HepG2 (cell line): ENCODE measurements around the gene NET1. TPM values are rescaled to one million over a fixed set of nuclear protein-coding genes. Genes with fewer than 3 reads are reported as not detected.

Experiments used
- ATAC-seq: fragments of 200-7000 bp; cut with Tn5 transposase; 3 replicates; pipeline ENCODE4 v1.9.1; 2020; ENCODE audit warnings: mild to moderate bottlenecking, moderate library complexity
- BruUV-seq: library from RNA; stranded (reverse); fragments of 400-500 nt; replicated peaks from 2 replicates; lab custom pipeline; 2021; lab: Mats Ljungman, UMichigan
- CTCF ChIA-PET: fragments of 300-600 bp; formaldehyde crosslinking; extraction: SDS; loops from one replicate; lab custom pipeline; 2021; ENCODE audit warnings: low total read pairs, inconsistent platforms, low intra/inter-chr PET ratio; lab: Yijun Ruan, JAX
- POLR2A ChIA-PET: fragments of 350-600 bp; sonication (Branson Sonifier 250); formaldehyde crosslinking; loops from one replicate; lab custom pipeline; 2020; ENCODE audit warnings: antibody characterized with exemption, inconsistent platforms; lab: Yijun Ruan, JAX
- DNase-seq: peaks from one replicate; pipeline ENCODE4 v3.0.0-alpha.2; 2015; ENCODE audit warnings: low spot score
- FAIRE-seq: peaks from 3 replicates; lab custom pipeline; 2011; peaks lifted over from hg19 to GRCh38; lab: Jason Lieb, UNC
- H2AFZ ChIP-seq: one replicate; pipeline ENCODE4 v1.6.1; 2011; ENCODE audit warnings: low read length, inconsistent platforms
- H3K27ac ChIP-seq: fragments of 300-600 bp; 3 replicates; pipeline ENCODE4 v1.8.0; 2011; ENCODE audit warnings: mixed run types, mild to moderate bottlenecking, mixed read lengths, low read length, inconsistent platforms; ENCODE audit not compliant: insufficient read depth; ENCODE audit errors: extremely low read length
- H3K27me3 ChIP-seq, 2 experiments: fragments of 200-600 bp in 1 of 2; 2 replicates in 1 of 2; 3 replicates in 1 of 2; pipeline versions ENCODE4 v1.6.0 to v1.8.0; 2011; ENCODE audit warnings: low read length in 2 of 2, mild to moderate bottlenecking in 2 of 2, moderate library complexity in 2 of 2, inconsistent platforms in 1 of 2; ENCODE audit not compliant: insufficient read depth in 2 of 2, control insufficient read depth in 1 of 2
- H3K36me3 ChIP-seq, 2 experiments: fragments of 200-600 bp in 1 of 2; replicated peaks in 1 of 2; 2 replicates in 1 of 2; 3 replicates in 1 of 2; pipeline versions ENCODE4 v1.5.1 to v1.8.0; 2011; ENCODE audit warnings: low read length in 2 of 2, inconsistent platforms in 1 of 2; ENCODE audit not compliant: insufficient read depth in 2 of 2, control insufficient read depth in 1 of 2
- H3K4me1 ChIP-seq: 2 replicates; pipeline ENCODE4 v1.5.1; 2012; ENCODE audit warnings: low read length, inconsistent platforms; ENCODE audit not compliant: insufficient read depth
- H3K4me2 ChIP-seq: 2 replicates; pipeline ENCODE4 v1.6.0; 2011; ENCODE audit warnings: low read depth, low read length, inconsistent platforms
- H3K4me3 ChIP-seq, 3 experiments: fragments of 200-600 bp in 1 of 3; sonication (generic), shearing (Covaris generic) in 1 of 3; replicated peaks in 1 of 3; 2 replicates each; pipeline ENCODE4 v1.5.1; 2011 to 2016; ENCODE audit warnings: low read length in 3 of 3, inconsistent platforms in 2 of 3, low read depth in 2 of 3, mild to moderate bottlenecking in 2 of 3, control low read depth in 1 of 3, mixed read lengths in 1 of 3; ENCODE audit not compliant: insufficient read depth in 1 of 3
- H3K79me2 ChIP-seq: one replicate; pipeline ENCODE4 v1.6.1; 2011; ENCODE audit warnings: low read length, inconsistent platforms; ENCODE audit not compliant: insufficient read depth
- H3K9ac ChIP-seq: 2 replicates; pipeline ENCODE4 v1.6.0; 2011; ENCODE audit warnings: mild to moderate bottlenecking, low read depth, low read length, inconsistent platforms; ENCODE audit not compliant: insufficient read depth
- H3K9me3 ChIP-seq: 2 replicates; pipeline ENCODE4 v1.5.1; 2012; ENCODE audit warnings: mild to moderate bottlenecking, low read length
- H4K20me1 ChIP-seq: 2 replicates; pipeline ENCODE4 v1.6.0; 2011; ENCODE audit warnings: inconsistent platforms, mild to moderate bottlenecking, low read length, moderate library complexity; ENCODE audit not compliant: insufficient read depth
- ARNTL ChIP-seq: sonication (generic); formaldehyde crosslinking; IDR thresholded peaks from 2 replicates; pipeline ENCODE4 v1.4.0; 2020; ENCODE audit warnings: mild to moderate bottlenecking, missing genetic modification reagents
- GPBP1L1 ChIP-seq: sonication (generic); formaldehyde crosslinking; IDR thresholded peaks from 2 replicates; pipeline ENCODE4 v1.5.0; 2020; ENCODE audit warnings: mild to moderate bottlenecking, missing genetic modification reagents
- MAFK ChIP-seq, 2 experiments: IDR thresholded peaks in 1 of 2; conservative IDR thresholded peaks in 1 of 2; 2 replicates each; pipeline ENCODE4 v1.6.1; 2011; ENCODE audit warnings: improper control_type of control experiment in 2 of 2, low read length in 2 of 2
- PRDM10 ChIP-seq: sonication (generic); formaldehyde crosslinking; IDR thresholded peaks from 2 replicates; pipeline ENCODE4 v1.4.0; 2020; ENCODE audit warnings: low read depth, missing genetic modification reagents
- TMF1 ChIP-seq: sonication (generic); formaldehyde crosslinking; IDR thresholded peaks from 2 replicates; pipeline ENCODE4 v1.8.1; 2022; ENCODE audit warnings: low read depth, missing genetic modification reagents
- TRAFD1 ChIP-seq: sonication (generic); formaldehyde crosslinking; IDR thresholded peaks from 2 replicates; pipeline ENCODE4 v1.5.1; 2020; ENCODE audit warnings: missing genetic modification reagents, mild to moderate bottlenecking, borderline replicate concordance
- ZBTB20 ChIP-seq: sonication (generic); formaldehyde crosslinking; IDR thresholded peaks from 2 replicates; pipeline ENCODE4 v1.8.1; 2023; ENCODE audit warnings: missing genetic modification reagents, low read depth, mild to moderate bottlenecking, borderline replicate concordance
- ZBTB44 ChIP-seq: sonication (generic); formaldehyde crosslinking; IDR thresholded peaks from 2 replicates; pipeline ENCODE4 v1.4.0; 2020; ENCODE audit warnings: missing genetic modification reagents
- ZNF235 ChIP-seq: sonication (generic); formaldehyde crosslinking; IDR thresholded peaks from 2 replicates; pipeline ENCODE4 v1.8.1; 2023; ENCODE audit warnings: mild to moderate bottlenecking, missing genetic modification reagents, borderline replicate concordance
- ZNF510 ChIP-seq: sonication (generic); formaldehyde crosslinking; IDR thresholded peaks from 2 replicates; pipeline ENCODE4 v1.4.0; 2020; ENCODE audit warnings: low read depth, mild to moderate bottlenecking, missing genetic modification reagents
- ZNF7 ChIP-seq: IDR thresholded peaks from 2 replicates; pipeline ENCODE4 v1.6.1; 2016; ENCODE audit warnings: missing biosample characterization, missing genetic modification reagents
- WGBS: methylation state at CpG from one replicate; pipeline ENCODE4 v1.1.6; 2017; ENCODE audit warnings: low lambda C conversion rate; 5-methylcytosine and 5-hydroxymethylcytosine counted together
- in situ Hi-C: cut with HindIII; loops from 2 replicates; pipeline ENCODE4 v1.10.0; 2017; ENCODE audit warnings: low pct_unique_long_range_greater_than_20kb; ENCODE audit not compliant: extremely low pct_ligation_motif_present
- intact Hi-C: fragments of 100-400 bp; cut with micrococcal nuclease; formaldehyde crosslinking; loops from one replicate; pipeline ENCODE4 v1.10.0; 2022; ENCODE audit not compliant: unreplicated experiment
- polyA plus RNA-seq, 8 experiments: library from polyadenylated mRNA; depleted of rRNA in 3 of 8; stranded (reverse) in 7 of 8; unstranded in 1 of 8; fragments of >200 nt; fragmentation: Illumina TruSeq in 4 of 8; extraction: Trizol in 4 of 8; gene quantifications; 2 replicates each; pipeline versions ENCODE4 v1.2.1 to v1.2.3, GENCODE V29; 2011 to 2016; ENCODE audit warnings: low read depth in 4 of 8, missing spikeins in 1 of 8, mixed read lengths in 1 of 8; ENCODE audit not compliant: insufficient read depth in 1 of 8
- total RNA-seq, 5 experiments: library from RNA; depleted of rRNA; stranded (reverse); fragments of >200 nt; fragmentation: Illumina TruSeq; extraction: Trizol; gene quantifications; 2 replicates each; pipeline ENCODE4 v1.2.3, GENCODE V29; 2016; ENCODE audit warnings: low read depth in 1 of 5

NET1 gene
- total and polyA plus RNA-seq, 2 of the 13 experiments (the other 11 are each of a cell fraction or from before 2014, with no cell fraction given) = 48.1 to 65.8 TPM

- TF ChIP-seq GPBP1L1 (CRISPR knock-in tag) (no peak), ARNTL (CRISPR knock-in tag) (no peak), TMF1 (CRISPR knock-in tag) (no peak), TRAFD1 (CRISPR knock-in tag) (no peak), ZBTB44 (CRISPR knock-in tag) (no peak), ZNF7 (no peak), ZNF235 (CRISPR knock-in tag) (no peak)
These were observed 45.4 kb downstream of the NET1 start (continued) for GRCh38 chr10:5457741-5458140.

GRCh38 chr10:5458425-5458824 is 46.1 kb downstream of the NET1 start:
- DNase-seq (no peak), FAIRE-seq (no peak)
- no peak overlapping the region for H3K9ac ChIP-seq
- no peaks in the 10 kb centered on the region for H3K9me3 ChIP-seq
- no peak for TF ChIP-seq ZBTB20 (CRISPR knock-in tag)
- 0 out of 4 replicates have a peak, but pooled peaks of 1 of the 2 experiments have one; percentile 10 for TF ChIP-seq MAFK (conservative IDR thresholded peaks at IDR 0.05 in 1 of 2, IDR thresholded peaks at IDR 0.05 in 1 of 2; ENCODE audit: low read length in 2 of 2)
- TF ChIP-seq ZNF510 = no peak
- no peak for TF ChIP-seq PRDM10 (CRISPR knock-in tag)
- TF ChIP-seq, all 625 proteins: peak for 1
- Histone ChIP-seq H3K4me1 (no peaks in the 10 kb centered on the region), H3K4me2 (no peak overlapping the region), H3K27me3 (no peaks in the 10 kb centered on the region), H4K20me1 (no peaks in the 10 kb centered on the region), H3K36me3 (peaks cover 19 to 61% of the 10 kb centered on the region in 2 experiments), H2AFZ (no peak overlapping the region), H3K27ac (no peak overlapping the region), H3K79me2 (no peaks in the 10 kb centered on the region), H3K4me3 (no peak overlapping the region)
- BruUV-seq = no TSS peak
- POLR2A ChIA-PET = no interaction called here
- WGBS = 100% methylated on average over 1 of the region's 1 CpG
- no peak for ATAC-seq
- CTCF ChIA-PET = no interaction called here
- intact Hi-C loops = no loop called here
- in situ Hi-C loops = no loop called here
